LHCN-M2 (cell line): ENCODE results near the gene ANKFY1. TPM values are rescaled to one million over a fixed set of nuclear protein-coding genes. Genes with fewer than 3 reads are reported as not detected.
A peak's percentile ranks its signal among the peaks of the same experiment; 100 is the strongest.
"Not testable (repeated sequence)": the region's sequence is repeated elsewhere in the genome, so short reads cannot be mapped to it uniquely, and the experiment has no call there.

ENCODE experiments used
- DNase-seq: peaks from one replicate; pipeline ENCODE4 v3.0.0-alpha.2; 2012; ENCODE audit warnings: low read depth
- total RNA-seq: library from RNA; depleted of rRNA; stranded (reverse); fragments of >200 nt; gene quantifications from 2 replicates; pipeline ENCODE4 v1.2.3, GENCODE V29; 2014

The ANKFY1 gene
- total RNA-seq, 1 experiment from 2014 or later: 26.5 TPM

DNA sequence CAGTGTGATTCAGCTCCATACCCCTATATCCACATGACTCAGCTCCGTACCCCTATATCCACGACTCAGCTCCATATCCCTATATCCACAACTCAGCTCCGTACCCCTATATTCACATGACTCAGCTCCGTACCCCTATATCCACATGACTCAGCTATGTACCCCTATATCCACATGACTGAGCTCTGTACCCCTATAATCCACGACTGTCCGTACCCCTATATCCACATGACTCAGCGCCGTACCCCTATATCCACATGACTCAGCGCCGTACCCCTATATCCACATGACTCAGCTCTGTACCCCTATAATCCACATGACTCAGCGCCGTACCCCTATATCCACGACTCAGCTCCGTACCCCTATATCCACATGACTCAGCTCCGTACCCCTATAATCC lies 104.0 kb downstream of the ANKFY1 start:
- no peak for DNase-seq

DNA sequence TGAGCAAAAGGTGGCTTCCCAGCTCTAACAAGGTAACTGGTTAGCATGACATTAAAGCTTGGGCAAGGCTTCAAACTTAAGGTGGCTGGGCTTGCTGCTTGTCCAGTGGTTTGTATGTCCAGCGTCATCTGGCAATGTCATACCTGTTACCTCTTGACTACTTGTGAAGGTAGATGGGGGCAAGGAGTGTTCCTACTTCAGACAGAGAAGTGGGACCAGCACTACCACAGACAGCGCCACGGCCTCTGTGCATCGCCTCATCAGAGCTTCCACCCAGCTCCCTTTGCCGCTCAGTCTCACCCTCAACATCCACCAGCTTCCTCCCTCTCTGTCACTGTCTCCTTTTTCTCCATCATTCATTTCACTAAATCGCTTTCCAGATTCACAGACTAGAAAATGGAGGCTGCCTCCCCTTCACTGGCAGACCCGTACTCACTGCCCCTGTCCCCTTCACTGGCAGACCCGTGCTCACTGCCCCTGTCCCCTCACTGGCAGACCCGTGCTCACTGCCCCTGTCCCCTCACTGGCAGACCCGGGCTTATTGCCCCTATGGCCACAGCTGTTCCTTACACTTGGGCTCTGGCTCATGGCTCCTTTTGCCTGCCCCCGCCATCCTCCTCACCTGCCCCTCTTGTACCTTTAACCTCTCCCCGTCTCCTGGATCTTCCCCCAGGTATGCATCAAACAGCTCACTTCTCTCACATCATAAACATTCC lies 106.0 kb downstream of the ANKFY1 start:
- no peak for DNase-seq

DNA sequence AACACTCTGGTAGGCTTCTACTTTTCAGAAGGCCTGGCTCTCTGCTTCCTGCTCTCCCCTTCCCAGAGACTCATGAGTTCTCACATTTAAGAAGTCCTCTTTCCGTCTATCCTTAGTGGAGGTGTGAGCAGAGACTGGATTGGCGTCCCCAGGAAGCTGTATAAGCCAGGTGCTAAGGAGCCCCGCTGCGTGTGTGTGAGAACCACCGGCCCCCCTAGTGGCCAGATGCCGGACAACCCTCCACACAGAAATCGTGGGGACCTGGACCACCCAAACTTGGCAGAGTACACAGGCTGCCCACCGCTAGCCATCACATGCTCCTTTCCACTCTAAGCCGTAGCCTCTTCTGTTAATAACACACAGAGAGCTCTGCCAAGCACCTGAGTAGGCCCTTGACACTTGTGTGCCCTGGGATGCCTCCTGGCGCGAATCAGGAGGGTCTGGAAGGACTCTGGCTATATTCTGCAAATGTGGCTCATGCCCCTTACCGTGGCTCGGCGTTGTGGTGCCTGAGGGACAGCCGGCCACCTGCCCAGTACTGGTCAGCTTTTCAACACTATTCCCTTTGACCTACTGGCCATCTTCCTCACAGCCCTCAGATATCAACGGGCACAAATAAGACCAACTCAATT lies 106.9 kb downstream of the ANKFY1 start:
- no peak for DNase-seq

DNA sequence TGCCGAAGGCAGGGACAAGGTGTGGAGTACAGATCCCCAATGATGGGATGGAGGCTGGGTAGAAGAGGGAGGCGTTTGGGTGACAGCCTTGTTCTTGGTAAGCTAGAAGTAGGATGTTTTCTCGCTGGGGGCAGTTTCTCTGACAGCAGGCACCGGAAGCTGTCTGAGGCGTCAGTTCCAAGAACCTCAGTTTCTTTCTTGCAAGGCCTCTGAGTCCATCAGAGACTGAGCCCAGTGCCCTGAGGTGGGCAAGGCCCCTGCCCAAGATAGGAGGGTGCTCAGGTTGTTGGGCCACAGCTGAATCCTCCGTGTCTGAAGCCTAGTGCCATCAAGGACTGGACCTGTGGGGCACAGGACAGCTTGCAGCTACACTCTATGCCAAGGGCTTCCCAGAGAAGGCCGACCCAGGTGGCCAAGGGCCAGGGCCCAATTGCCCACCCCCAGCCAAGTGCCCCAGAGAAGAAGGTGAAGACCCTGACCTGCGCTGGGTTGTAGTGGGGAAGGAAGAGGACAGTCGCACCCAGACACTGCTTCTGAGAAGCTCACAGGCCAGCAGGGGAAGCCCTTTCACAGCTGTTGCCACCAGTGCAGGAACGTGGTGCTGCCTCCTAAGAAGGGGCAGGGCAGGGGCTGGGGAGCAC lies 107.7 kb downstream of the ANKFY1 start:
- no peak for DNase-seq

DNA sequence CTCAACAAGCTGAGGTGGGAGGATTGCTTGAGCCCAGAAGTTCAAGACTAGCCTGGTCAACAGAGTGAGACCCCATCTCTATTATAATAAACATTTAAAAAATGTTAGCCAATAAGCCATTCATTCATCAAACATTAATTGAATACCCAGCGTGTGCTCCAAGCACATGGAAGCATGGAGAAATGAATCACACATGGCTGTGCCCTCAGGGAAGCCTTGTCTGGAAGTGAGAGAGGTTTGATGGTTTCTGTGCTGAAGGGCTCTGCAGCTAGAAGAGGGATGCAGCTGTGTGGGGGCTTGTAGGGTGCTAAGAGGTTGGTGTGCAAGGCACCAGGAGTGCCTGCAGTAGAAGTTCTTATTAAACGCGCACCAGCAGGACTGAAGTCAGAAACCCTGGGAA lies 109.6 kb downstream of the ANKFY1 start:
- no peak for DNase-seq

DNA sequence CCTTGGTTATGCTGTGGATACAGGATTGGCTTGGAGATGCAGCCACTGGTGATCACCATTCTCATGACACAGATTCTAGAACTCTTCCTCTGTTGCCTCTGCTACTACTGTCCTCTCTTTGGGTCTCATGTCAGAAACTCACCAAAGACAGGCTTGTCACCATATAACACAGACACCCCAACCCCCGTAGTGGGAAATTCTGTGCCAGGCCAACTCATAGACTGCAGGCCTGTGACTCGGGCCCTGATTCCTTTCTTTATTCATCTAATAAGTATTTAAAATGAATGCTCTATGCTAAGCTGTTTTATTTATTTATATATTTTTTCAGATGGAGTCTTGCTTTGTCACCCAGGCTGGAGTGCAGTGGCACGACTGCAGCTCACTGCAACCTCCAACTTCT lies 111.3 kb downstream of the ANKFY1 start:
- DNase-seq: peak; percentile 50

DNA sequence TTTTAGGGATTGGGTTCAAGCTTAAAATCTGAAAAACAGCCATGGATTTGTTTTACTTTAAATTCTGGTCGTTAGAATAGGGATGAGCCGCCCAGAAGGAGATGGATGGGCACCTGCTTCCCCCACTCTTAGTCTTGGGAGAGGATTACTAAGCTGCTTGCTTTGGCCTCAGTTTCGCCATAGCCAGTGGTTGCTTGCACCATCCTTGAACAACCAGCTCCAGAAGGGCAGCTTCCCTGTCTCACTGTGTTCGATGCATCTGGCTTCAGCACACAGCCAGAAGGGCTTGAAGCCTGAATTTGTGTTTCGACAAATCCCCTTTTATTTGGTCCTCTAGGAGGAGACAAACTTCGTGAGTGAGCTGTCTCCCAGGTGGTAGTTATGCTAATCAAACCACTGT lies 113.7 kb downstream of the ANKFY1 start:
- DNase-seq: no peak

DNA sequence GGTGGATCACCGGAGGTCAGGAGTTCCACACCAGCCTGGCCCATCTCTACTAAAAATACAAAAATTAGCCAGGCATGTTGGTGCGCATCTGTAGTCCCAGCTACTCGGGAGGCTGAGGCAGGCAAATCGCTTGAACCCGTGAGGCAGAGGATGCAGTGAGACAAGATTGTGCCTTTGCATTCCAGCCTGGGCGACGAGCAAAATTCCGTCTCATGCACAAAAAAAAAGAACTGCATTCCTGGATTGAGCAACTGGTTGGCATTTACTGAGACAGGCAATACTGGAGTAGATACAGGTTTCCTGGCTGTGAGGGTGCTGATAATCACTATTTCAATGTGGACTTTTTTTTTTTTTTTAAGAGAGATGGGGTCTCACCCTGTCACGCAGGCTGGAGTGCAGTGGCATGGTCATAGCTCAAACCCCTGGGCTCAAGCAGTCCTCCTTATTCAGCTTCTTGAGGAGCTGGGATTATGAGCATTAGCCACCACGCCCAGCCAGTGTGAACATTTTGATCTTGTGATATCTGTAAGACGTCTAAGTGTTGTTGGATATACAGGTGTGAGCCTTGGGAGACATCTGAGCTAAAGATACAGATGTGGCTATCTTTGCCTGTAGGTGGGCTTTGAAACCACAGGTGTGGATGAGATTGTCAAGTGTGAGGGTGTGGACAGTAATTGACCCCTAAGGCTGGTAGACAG lies 115.0 kb downstream of the ANKFY1 start:
- no peak for DNase-seq

DNA sequence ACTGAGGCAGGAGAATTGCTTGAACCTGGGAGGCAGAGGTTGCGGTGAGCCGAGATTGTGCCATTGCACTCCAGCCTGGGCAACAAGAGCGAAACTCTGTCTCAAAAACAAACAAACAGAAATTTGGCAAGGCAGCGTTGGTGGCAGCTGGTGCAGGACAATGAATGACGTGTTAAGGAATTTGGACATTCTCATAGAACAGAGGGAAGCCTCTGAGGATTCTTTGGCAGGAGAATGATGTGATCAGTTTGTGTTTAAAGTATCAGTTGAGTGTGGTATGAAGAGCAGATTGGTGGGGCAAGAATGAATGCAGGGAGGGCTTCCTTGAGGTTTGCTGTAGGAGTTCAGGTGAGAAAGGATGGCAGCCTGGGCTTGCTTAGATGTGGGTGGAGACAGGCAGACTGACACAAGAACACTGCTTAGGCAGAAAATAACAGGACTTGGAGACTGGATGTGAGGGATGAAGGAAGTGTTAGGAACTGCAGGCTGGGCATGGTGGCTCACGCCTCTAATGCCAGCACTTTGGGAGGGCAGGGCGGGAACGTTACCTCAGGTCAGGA lies 115.9 kb downstream of the ANKFY1 start:
- DNase-seq: peak; percentile 77

DNA sequence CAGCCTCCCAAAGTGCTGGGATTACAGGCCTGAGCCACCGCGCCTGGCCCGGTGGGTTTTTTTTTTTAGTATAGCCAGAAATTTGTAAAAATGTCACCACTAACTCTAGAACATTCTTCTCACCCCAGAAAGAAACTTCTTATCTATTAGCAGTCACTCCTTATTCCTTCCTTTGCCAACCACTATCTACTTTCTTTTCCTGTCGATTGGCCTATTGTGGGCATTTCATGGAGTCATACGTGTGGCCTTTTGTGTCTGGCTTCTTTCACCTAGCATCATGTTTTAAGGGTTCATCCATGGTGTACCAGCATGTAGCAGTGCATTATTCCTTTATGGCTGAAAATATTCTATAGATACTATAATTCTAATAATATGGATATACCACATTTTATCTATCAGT lies 117.1 kb downstream of the ANKFY1 start:
- DNase-seq: no peak

DNA sequence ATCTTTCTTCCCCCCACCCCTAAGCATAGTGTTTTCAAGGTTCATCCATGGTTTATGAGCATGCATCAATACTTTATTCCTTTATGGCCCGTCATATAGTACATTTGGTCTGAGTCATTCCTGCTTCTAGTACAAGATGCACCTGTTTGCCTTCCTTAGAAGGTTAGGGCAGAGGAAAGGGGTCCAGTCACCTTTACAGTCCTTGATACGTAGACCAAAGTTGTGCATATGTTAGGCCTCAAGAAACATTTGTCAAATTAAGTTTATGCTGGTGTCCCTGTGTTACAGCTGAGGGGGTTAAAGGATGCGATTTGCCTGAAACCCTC lies 119.4 kb downstream of the ANKFY1 start:
- DNase-seq: no peak

DNA sequence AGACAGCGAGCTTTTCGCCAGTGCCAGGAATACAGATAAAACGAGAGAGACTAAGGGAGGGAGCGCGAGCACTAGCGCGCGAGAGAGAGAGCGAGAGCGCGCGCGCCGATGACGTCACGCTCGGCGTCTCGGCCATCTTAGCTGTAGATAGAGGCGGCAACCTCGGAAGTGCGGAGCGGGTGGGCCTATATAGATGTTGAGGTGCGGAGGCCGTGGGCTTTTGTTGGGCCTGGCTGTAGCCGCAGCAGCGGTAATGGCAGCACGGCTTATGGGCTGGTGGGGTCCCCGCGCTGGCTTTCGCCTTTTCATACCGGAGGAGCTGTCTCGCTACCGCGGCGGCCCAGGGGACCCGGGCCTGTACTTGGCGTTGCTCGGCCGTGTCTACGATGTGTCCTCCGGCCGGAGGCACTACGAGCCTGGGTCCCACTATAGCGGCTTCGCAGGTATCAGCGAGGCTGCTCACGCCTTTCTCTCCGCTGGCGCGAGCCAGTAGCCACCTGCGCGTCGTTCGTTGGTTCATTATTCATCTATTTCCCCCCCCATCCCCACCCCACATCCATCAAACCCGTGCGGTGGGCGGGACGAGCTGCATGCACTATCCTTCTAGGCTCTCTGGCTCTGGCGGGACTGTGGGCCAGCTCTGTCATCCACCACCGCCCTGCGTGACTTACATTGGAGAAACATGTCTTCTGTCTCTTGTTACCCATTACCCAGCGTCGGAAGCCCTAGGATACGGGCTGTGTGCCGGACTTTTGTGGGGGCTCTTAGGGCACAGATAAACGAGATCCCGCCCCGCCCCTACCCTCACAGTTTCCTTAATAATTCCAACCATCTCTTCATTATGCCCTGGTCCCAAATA lies 120.0 kb downstream of the ANKFY1 start:
- DNase-seq: peak; percentile 90

DNA sequence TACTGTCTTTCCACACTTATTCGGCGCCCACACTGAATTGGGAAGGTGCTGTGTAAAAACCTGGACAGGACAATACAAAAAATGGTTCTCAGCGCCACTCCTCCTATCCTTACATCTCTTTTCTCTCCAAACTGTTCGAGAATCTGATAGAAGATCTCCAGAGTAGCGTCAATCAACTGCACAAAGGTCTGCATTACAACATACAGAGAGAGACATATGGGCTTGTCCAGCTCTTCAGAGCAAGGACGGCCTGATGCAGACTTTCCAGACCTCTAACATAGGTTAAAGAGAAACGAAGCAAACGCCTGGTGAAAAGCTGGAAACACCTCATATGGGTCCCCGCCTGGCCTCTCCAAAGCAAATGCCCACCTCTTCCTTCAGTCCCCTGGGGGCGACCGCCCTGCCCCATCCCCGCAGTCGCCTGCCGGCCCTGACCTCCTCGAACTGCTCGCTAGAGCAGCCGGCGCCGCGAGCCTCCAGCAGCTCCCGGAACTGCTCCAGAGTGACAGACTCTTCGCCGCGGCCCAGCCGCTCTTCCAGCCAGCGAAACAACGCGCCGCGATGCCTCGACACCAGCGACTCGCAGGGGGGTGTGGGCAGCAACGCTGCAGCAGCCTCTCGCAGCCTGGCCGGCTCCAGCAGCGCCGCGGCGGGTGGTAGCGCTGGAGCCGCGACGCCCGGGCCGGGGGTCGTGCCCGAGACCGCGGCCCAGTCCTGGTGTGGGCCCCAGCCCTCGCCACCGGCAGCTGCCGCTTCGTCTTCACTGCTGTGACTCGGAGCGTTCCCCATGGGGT lies 121.5 kb downstream of the ANKFY1 start:
- no peak for DNase-seq

DNA sequence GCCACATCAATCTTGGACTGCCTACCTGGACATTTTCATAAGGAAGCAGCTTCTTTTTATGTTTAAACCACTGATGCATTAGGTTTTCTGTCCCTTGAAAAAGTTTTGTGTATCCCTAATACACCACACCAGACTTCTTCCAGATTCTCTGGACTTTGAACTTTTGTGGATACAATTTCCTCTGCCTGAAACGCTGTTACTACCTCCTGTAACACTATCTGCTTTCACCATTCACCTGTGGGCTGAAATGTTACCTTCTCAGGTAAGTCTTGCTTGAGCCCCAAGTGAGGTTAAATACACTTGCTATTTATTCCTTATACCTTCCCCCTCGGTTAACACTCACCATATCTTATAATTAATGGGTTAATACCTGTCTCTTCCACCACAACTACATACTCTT lies 123.7 kb downstream of the ANKFY1 start:
- no peak for DNase-seq

DNA sequence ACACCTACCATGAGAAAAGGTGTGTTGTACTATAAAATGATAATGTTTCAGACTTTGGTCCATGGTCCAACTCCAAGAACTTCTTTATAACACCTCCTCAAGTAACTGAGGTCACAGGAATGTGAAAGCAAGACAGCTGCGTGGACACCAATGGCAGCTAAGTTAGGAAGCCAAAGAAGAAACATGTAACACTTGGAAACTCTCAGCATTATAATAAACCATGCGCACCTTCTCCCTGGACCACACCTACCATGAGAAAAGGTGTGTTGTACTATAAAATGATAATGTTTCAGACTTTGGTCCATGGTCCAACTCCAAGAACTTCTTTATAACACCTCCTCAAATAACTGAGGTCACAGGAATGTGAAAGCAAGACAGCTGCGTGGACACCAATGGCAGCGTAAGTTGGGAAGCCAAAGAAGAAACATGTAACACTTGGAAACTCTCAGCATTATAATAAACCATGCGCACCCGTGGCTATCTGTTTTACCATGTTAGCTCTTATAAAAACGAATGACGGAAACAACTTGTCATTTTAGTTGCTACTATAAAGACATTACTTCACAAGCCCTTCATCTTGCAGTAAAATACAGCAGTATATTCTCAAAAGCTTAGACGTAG lies 124.8 kb downstream of the ANKFY1 start:
- DNase-seq: not testable (repeated sequence)

DNA sequence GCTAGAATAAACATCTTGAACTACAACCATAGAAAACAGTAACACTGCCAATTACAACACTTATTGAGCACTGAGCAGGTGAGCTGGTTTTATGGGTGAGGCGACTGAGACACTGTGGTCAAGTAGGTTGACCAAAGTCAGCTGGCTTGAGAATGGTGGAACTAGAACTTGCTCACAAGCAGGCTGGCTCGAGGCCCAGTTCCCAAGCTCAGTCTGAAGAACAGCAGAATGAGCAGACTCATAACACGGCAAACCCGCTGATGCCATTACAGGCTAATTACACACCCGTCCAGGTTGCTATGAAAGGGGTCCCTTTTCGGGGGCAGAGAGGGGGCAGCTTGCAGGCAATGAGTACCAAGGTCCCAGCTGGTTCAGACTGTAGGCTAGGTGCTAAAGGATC lies 127.4 kb downstream of the ANKFY1 start:
- DNase-seq: peak; percentile 46

DNA sequence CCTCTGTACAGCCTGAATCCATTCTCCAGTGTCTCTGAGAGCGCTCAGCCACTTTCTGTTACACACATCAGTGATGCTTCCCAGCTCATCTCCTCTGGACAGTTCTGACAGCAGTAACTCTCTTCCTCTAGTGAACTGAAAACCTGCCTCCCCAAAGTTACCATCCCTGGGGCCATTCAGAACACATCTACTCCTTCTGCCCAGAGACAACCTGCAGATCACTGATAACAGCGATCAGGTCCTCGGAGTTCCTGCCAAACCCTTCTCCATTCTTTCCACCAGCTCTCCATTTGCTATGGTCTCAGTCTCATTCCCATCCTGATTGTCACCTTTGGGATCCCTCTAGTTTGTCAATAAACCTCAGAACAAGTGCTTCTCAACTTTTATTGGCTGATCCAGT lies 128.3 kb downstream of the ANKFY1 start:
- DNase-seq: no peak

DNA sequence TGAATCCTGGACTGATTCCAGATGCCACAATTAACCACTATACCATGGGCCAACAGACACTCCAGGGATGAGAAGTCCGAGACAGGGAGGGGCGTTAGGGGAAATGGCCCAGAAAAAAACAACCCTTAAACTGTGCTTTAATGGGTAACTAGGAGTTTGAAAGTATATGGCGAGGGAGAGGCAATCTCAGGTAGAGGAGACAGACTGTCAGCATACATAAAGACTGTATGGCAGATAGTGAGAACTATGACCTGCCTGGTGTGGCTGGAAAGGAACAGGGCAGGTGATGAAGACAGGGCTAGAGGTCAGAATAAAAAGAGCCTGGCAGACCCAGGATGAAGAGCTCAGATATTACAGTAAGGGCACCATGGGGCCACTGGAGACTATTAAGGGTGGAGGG lies 129.1 kb downstream of the ANKFY1 start:
- DNase-seq: no peak

DNA sequence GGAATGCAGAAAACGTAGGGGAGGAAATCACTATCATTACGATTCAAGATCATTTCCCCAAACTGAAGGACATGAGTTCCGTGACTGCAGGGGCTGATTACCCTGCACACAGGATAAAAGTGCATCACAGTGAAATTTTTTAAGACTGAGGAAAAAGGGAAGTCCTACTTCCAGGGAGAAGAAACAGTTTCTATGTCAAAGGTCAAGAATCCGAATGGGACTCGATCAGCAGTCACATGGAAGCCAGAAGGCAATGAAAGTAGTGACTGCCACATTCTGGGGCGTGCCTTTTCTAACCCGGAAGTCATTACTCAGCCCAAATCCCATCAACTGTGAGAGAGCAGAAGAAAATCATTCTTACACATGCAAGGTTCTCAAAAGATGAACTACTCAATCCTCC lies 133.1 kb downstream of the ANKFY1 start:
- DNase-seq: no peak

DNA sequence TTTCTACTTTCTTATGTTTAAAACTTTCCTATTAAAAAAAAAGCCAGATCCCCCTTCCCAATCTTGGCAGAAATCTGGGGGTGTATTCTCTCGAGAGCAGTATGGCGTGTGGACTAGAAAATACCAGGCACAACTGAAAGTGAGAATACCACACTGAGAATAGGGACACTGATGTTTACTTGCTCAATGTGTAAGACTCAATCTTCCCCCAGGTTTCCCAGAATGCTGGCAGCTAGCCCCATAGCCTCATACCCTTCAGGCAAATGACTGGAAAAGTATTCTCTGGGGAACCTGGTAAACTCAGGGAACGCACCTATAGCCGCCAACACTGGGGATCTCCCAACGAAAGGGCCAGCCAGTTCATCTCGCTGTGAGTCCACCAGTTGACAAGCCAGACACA lies 136.2 kb downstream of the ANKFY1 start:
- no peak for DNase-seq
